Transverse colon (tissue), 3 donors: ENCODE measurements around the gene COP1.

Experiments used
- CTCF ChIP-seq, 5 experiments: fragments of 200-600 bp in 3 of 5; fragments of 450-650 bp in 2 of 5; sonication (generic) in 3 of 5; IDR thresholded peaks; 1 replicate in 2 of 5; 2 replicates in 3 of 5; pipeline ENCODE4 v1.5.1; 2016 to 2017; ENCODE audit warnings: antibody characterized with exemption in 5 of 5, inconsistent platforms in 3 of 5, mild to moderate bottlenecking in 2 of 5, moderate library complexity in 1 of 5
- EP300 ChIP-seq: sonication (generic); formaldehyde crosslinking; IDR thresholded peaks from one replicate; pipeline ENCODE4 v1.6.1; 2017; ENCODE audit warnings: antibody characterized with exemption, low read depth

- no peak for TF ChIP-seq CTCF (IDR thresholded peaks at IDR 0.05)
- no peak for TF ChIP-seq EP300
Measured at GRCh38 chr1:176159993-176160392, 47.1 kb downstream of the COP1 start.
